NOMO-1 treated with DMSO at 0.1 percent for 48 hours (cell line): ENCODE results near the gene UBE2E1.

ENCODE experiments used
- DNase-seq: peaks from one replicate; lab custom pipeline; 2025; ENCODE audit not compliant: unreplicated experiment; lab: John Stamatoyannopoulos, UW

UBE2E1 gene

DNA sequence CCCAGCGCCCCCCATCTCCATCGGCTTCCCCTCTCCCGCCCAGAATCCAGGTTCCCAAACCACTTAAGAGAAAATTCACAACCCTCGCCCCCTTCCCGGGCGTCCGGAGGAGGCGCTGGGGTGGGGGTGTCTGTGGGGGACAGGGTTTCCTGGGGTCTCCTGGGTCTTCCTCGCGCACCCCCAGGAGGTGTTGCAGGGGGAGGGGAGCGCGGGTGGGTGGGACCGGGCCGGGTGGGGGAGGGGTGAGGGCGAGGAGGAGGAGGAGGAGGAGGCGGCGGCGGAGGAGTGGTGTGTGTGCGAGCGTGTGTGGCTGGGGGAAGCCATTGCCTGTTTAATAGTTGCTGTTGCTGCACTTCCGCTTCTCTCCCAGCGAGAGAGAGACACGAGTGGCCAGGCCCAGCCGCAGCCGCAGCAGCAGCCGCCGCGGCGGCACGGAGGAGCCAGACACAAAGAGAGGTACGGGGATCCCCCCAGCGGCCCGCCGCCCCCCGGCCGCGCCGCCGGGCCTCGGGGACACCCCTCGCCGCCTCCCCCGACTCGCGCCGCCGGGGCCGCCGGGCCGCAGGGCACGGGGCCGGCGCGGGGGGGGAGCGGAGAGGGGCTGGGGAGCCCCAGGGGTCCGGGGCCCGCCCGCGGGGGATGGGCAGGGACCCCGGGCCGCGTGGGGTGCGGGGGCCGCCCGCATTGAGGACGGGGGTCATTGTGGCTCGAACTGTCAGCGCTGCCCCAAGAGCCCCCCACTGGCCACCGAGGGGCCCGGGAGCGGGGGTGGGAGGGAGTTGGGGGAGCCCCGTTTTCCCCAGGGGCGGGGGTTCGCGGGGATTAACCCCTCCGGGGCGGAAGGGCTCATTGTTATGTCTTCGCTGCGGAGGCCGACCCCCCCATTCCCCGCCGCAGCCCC, at the start of gene UBE2E1:
Gene UBE2E1 (plus strand): TSS at position 323 of the 901 bp plus-strand sequence. CDS start 1,315 bp downstream, outside the sequence.
- peak; percentile 79 for DNase-seq

- DNase-seq: no peak
Observed at GRCh38 chr3:23756206-23756840, 49.4 kb upstream of the UBE2E1 start.

GRCh38 chr3:23758253-23758838, 47.4 kb upstream of the UBE2E1 start:
- no peak for DNase-seq

DNA sequence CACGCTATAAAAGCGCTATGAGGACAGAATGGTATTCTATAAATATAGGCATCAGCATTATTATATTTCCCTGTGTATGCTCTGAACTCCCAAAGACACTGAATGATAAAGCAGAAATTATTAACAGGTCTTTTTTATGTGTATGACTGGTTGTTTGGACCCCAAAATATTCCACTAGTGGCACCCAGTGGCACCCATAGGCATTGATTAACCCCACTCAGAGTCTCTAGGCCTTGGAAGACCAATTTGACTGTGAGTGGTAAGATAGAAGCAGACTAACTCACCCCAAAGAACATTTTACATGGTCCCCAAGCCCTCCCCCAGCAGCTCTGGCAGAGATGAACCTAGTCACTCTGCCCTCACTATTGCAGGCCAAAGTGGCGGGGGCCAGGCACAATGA, 45.4 kb upstream of the UBE2E1 start:
- peak; percentile 15 for DNase-seq

DNA sequence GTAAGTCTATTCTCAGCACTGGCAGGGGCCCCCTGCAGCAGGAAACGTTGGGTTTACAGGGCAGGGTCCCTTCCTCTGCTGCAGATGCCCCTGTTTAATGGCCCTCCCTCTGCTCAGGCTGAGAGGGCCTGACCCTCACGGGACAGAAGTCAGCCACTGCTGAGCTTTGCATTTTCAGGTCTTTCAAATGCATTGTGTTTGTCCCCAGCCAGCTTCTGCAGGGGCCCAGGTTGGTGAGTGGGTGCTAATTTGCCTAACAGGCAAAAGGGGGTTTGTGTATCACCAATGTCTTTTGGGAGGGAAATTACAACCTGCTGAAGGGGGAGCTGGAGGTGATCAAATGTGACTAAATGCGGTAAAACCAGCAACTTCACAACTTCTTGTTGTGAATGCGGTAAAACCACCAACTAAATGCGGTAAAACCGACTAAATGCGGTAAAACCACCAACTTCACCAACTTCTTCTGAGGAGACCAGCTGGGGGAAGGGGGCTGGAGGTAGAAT, 44.8 kb upstream of the UBE2E1 start:
- no peak for DNase-seq

- peak; percentile 52 for DNase-seq
Observed at GRCh38 chr3:23761440-23761896, 44.3 kb upstream of the UBE2E1 start.

GRCh38 chr3:23762214-23762613, 43.5 kb upstream of the UBE2E1 start:
- no peak for DNase-seq

DNA sequence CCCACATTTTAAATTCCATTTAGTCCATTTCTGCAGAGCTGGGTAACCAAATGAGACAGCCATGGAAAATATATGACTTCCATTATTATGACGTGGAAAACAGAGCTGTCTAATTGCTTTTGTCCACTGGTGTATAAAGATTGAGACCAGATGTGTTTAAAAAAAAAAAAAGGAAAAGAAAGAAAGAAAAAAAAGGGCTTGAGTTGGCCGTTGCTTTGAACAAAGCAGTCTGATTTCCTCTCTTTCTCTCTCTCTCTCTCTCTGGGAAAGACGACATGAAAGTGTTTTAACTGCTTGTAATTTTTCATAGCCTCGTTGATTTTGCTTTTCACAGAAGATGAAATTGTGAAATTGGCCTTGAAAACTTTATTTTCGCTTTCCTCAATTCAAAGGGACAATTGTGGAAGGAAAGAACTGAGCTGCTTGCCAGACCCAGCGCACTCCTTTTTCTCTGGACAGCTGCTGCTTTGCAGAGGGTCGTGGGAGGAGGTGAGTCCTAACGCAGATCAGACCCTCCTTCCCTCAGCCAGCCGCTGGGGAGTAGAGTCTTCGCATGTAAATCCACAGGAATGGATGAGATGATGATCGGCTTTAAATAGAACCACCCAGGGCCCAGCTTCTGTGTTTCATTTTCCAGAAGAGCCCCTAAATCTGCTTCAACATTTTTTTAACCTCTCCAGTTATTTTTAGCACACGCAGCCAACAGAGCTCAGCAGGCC, 42.8 kb upstream of the UBE2E1 start:
- no peak for DNase-seq

- DNase-seq: no peak
Observed at GRCh38 chr3:23764407-23764806, 41.3 kb upstream of the UBE2E1 start.

DNA sequence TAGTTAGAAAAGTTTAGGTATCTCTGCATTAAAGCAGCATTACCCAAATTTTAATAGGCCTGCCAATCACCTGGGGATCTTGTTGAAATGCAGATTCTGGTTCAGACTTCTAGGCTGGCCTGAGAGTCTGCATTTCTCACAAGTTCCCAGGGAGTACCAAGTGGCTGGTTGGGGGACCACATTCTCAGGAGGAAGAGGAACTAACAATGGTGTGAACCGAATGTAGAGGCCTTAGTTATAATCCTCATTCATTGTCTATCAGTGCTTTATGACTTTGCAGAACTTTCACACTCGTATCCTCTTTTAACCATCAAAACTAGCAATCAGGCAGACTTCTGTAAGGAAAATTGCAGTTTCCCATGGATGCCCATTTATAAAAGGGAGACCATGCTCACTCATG, 38.2 kb upstream of the UBE2E1 start:
- DNase-seq: no peak

GRCh38 chr3:23775254-23775909, 30.4 kb upstream of the UBE2E1 start:
- no peak for DNase-seq

DNA sequence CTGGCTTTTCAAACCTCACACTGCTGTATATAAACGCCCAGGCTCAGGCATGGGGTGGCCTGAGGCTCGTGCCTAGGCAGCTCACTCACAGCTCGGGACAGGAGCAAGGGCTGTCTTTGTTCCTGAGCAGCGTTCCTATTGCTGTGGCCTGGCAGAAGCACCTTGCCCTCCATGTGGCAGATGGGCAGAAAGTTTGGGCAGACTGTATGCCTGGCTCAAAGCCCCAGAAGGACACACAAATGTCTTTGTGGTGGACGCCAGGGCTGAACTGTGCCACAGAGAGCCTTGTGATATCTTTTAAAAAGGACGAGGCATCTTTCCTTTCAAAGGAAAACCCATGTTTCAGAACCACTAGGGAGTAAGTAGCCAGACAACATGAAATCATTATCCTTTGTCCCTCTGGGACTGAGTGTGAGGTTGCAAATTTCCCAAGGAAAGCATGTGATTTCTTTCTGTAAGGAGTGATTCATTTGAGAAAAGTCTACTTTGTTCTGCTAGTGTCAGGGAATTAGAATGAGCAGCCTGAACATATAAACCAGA, 29.3 kb upstream of the UBE2E1 start:
- DNase-seq: no peak

GRCh38 chr3:23778446-23778845, 27.3 kb upstream of the UBE2E1 start:
- no peak for DNase-seq

GRCh38 chr3:23779841-23780240, 25.9 kb upstream of the UBE2E1 start:
- DNase-seq: no peak

DNA sequence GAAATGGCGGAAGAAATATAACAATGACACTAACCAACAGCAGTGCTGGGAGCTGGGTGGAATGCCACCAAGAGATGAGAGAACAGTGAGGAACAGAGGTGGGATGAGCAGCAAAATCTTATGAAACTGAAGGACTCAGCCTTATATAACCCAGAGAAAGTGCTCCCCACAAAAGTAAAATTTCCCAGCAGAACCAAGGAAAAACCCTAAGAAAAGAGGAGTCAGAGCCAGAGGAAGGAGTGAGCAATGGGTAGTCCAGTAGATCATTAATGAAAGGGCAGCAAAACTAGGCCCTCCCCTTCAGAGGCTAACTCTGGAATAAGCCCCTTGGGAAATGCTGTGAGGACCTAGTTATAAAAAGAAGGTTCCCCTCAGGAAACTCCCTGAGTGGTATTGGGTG, 24.7 kb upstream of the UBE2E1 start:
- no peak for DNase-seq

DNA sequence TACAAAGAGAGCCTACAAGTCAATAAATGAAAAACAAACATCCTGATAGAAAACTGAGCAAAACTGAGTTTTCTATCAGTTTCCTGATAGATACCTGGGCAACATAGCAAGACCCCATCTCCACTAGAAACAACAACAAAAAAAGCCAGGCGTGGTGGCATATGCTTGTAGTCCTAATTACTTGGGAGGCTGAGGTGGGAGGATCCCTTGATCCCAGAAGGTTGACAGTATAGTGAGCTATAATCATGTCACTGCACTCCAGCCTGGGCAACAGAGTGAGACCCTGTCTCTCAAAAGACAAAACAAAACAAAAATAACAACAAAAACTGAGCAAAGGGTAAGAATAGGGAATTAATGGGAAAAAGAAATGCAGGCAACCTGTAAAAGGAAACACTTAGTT, 23.9 kb upstream of the UBE2E1 start:
- no peak for DNase-seq

- DNase-seq: no peak
Observed at GRCh38 chr3:23785097-23785645, 20.6 kb upstream of the UBE2E1 start.

DNA sequence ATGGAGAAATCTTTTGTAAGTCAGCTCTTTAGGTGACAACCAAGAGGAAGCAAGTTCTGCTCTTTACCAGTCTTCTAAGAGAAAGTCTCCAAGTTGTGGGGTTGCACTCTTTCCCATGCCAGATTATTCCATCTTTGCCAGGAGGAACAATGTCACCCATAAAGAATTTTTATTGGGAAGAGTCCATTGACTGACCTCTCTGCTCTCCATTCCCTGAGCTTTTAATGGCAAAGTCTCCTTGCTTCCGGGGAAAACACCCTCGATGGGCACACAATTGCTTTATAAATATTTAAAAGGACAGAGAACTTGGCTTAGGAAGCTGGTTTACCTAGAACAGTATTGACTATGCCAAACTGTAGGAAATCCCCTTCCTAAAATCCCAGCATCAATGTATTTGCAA, 19.9 kb upstream of the UBE2E1 start:
- DNase-seq: no peak

- DNase-seq: no peak
Observed at GRCh38 chr3:23791678-23792077, 14.1 kb upstream of the UBE2E1 start.

DNA sequence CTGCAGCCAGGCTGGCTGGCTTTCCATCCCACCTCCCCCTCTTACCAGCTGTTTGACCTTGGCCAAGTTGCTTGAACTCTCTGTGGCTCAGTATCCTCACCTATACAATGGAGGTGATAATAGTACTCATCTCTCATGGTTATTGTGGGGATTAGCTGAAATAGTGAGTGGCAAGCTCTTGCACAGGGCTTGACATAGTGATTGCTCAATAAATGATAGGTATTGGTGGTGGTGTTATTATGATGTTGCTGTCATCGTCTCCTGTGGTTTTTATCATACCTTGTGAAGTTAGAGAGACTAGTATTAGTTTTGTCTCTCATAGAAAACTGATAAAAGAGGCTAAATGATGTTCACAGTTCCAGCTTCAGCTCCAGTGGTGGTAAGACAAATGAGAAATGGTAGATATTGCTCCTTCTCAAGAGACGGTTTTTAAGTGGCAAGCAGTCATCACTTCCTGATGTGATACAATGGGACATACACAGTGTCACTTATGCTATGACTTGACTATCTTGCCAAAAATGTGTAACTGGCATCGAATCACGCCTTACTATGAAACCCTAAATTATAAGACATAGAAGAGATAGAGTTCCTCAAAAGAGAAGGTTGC, 12.1 kb upstream of the UBE2E1 start:
- DNase-seq: no peak
